NCI-H2227 (cell line): ENCODE results near the gene EPB41L4B.
"Not testable (repeated sequence)": the region's sequence is repeated elsewhere in the genome, so short reads cannot be mapped to it uniquely, and the experiment has no call there.

Experiments used
- DNase-seq: peaks from one replicate; lab custom pipeline; 2025; ENCODE audit not compliant: unreplicated experiment; lab: John Stamatoyannopoulos, UW

Gene EPB41L4B

DNA sequence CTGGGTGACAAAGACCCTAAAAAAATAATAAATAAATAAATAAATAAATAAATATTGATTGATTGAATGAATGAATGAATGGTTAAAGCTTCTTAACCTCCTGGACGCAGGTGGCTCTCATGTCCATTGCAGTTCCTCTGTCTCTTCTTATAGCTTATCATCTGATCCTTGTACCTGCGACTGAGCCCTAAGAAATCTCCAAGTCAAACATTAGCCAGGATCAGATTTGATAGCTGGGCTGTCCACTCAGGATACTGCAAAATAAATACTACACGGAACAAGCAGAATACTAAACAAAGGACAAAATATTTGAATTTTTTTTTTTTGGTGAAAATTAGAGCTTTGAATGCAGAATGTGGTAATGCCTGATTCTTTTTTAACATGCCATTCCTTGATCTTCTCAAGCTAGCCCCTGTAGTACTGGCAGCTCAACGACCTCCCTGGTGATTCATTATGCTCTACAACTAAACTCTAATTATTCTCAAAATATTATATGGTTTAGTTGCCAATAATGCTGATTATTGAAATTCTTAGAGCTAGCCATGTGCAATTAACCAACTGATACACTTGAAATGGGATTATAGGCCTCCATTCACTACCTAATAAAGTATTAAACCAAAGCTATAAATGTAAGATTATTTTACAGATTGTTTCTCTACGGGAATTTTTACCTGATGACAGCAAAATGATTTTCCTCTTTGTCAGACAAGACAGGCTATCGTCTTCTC, 191.2 kb downstream of the EPB41L4B start:
- no peak for DNase-seq

GRCh38 chr9:109126671-109127070, 194.2 kb downstream of the EPB41L4B start:
- DNase-seq: not testable (repeated sequence)

GRCh38 chr9:109124121-109124520, 196.7 kb downstream of the EPB41L4B start:
- DNase-seq: no peak

DNA sequence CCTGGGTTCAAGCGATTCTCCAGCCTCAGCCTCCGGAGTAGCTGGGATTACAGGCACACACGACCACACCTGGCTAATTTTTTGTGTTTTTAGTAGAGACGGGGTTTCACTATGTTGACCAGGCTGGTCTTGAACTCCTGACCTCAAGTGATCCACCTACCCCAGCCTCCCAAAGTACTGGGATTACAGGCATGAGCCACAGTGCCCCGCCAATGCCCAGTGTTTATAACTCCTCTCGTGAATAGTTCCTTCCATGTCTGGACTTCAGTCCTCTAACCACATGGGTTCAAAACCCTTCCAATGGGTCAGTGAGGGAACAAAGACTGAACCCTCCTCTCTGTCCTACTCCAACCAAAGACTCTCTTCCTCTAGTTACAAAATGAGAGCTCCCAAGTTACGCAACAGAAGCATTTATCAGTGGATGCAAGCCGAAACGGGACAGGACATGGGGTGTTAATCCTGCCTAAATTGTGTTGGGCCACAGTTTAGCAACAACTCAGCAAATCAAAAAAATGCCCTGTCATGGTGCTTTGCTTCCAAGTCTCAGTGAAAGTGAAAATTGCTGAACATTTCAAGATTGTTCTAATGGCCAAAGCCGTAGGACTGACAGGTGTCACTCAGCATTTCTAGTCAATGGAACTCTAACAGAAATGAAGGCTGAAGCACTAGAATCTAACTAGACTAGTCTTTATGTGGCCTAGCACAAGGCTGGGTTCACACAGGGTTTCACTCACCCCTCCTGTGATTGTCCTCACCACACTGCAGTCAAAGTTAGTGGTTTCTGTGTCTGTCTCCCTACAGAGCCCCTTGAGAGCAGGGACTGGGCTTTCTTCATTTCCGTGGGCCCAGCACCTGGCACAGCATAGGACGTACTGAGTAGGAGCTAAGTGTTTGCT, 197.9 kb downstream of the EPB41L4B start:
- DNase-seq: no peak
